ENCODE measurements around the gene POU6F2. TPM values are rescaled to one million over a fixed set of nuclear protein-coding genes. Genes with fewer than 3 reads are reported as not detected.

Gene POU6F2
- total RNA-seq, 1 experiment from 2014 or later = 0.90 TPM

GRCh38 chr7:39228946-39229345 lies 251.2 kb downstream of the POU6F2 start:
- no peaks in the 10 kb centered on the region for H3K36me3 ChIP-seq (replicated peaks; ENCODE audit: control insufficient read depth, insufficient read depth, low read length)
- H3K27me3 ChIP-seq (ENCODE audit: control insufficient read depth, insufficient read depth, low read length) = no peaks in the 10 kb centered on the region
- peak; percentile 13 for DNase-seq
- H3K4me3 ChIP-seq (ENCODE audit: insufficient read depth, low read depth, low read length) = no peak overlapping the region

GRCh38 chr7:39233851-39234529 lies 256.3 kb downstream of the POU6F2 start:
- Histone ChIP-seq H3K27me3 (ENCODE audit: control insufficient read depth, insufficient read depth, low read length) (no peaks in the 10 kb centered on the region), H3K4me3 (ENCODE audit: insufficient read depth, low read depth, low read length) (no peak overlapping the region), H3K36me3 (replicated peaks; ENCODE audit: control insufficient read depth, insufficient read depth, low read length) (no peaks in the 10 kb centered on the region)
- DNase-seq = no peak

GRCh38 chr7:39238234-39238869 lies 260.6 kb downstream of the POU6F2 start:
- no peaks in the 10 kb centered on the region for H3K36me3 ChIP-seq (replicated peaks; ENCODE audit: control insufficient read depth, insufficient read depth, low read length)
- DNase-seq = no peak
- H3K27me3 ChIP-seq (ENCODE audit: control insufficient read depth, insufficient read depth, low read length) = no peaks in the 10 kb centered on the region
- H3K4me3 ChIP-seq (ENCODE audit: insufficient read depth, low read depth, low read length) = no peak overlapping the region

GRCh38 chr7:39240864-39241263 lies 263.2 kb downstream of the POU6F2 start:
- Histone ChIP-seq H3K4me3 (ENCODE audit: insufficient read depth, low read depth, low read length) (no peak overlapping the region), H3K27me3 (ENCODE audit: control insufficient read depth, insufficient read depth, low read length) (no peaks in the 10 kb centered on the region), H3K36me3 (replicated peaks; ENCODE audit: control insufficient read depth, insufficient read depth, low read length) (no peaks in the 10 kb centered on the region)
- no peak for DNase-seq

- H3K4me3 ChIP-seq (ENCODE audit: insufficient read depth, low read depth, low read length) = no peak overlapping the region
- H3K27me3 ChIP-seq (ENCODE audit: control insufficient read depth, insufficient read depth, low read length) = no peaks in the 10 kb centered on the region
- no peaks in the 10 kb centered on the region for H3K36me3 ChIP-seq (replicated peaks; ENCODE audit: control insufficient read depth, insufficient read depth, low read length)
- no peak for DNase-seq
Measured at GRCh38 chr7:39247576-39247975, 269.9 kb downstream of the POU6F2 start.

- no peaks in the 10 kb centered on the region for H3K36me3 ChIP-seq (replicated peaks; ENCODE audit: control insufficient read depth, insufficient read depth, low read length)
- no peaks in the 10 kb centered on the region for H3K27me3 ChIP-seq (ENCODE audit: control insufficient read depth, insufficient read depth, low read length)
- no peak overlapping the region for H3K4me3 ChIP-seq (ENCODE audit: insufficient read depth, low read depth, low read length)
- no peak for DNase-seq
Measured at GRCh38 chr7:39248041-39248691, 270.5 kb downstream of the POU6F2 start.

GRCh38 chr7:39248692-39249090 lies 271.0 kb downstream of the POU6F2 start:
- Histone ChIP-seq H3K36me3 (replicated peaks; ENCODE audit: control insufficient read depth, insufficient read depth, low read length) (no peaks in the 10 kb centered on the region), H3K27me3 (ENCODE audit: control insufficient read depth, insufficient read depth, low read length) (no peaks in the 10 kb centered on the region), H3K4me3 (ENCODE audit: insufficient read depth, low read depth, low read length) (no peak overlapping the region)
- no peak for DNase-seq

GRCh38 chr7:39249635-39250152 lies 272.0 kb downstream of the POU6F2 start:
- Histone ChIP-seq H3K36me3 (replicated peaks; ENCODE audit: control insufficient read depth, insufficient read depth, low read length) (no peaks in the 10 kb centered on the region), H3K27me3 (ENCODE audit: control insufficient read depth, insufficient read depth, low read length) (no peaks in the 10 kb centered on the region), H3K4me3 (ENCODE audit: insufficient read depth, low read depth, low read length) (no peak overlapping the region)
- no peak for DNase-seq

GRCh38 chr7:39252916-39253315 lies 275.2 kb downstream of the POU6F2 start:
- Histone ChIP-seq H3K4me3 (ENCODE audit: insufficient read depth, low read depth, low read length) (no peak overlapping the region), H3K36me3 (replicated peaks; ENCODE audit: control insufficient read depth, insufficient read depth, low read length) (no peaks in the 10 kb centered on the region), H3K27me3 (ENCODE audit: control insufficient read depth, insufficient read depth, low read length) (no peaks in the 10 kb centered on the region)
- DNase-seq = no peak

GRCh38 chr7:39259391-39260003 lies 281.8 kb downstream of the POU6F2 start:
- no peak for DNase-seq
- no peaks in the 10 kb centered on the region for H3K27me3 ChIP-seq (ENCODE audit: control insufficient read depth, insufficient read depth, low read length)

GRCh38 chr7:39260279-39260844 lies 282.7 kb downstream of the POU6F2 start:
- no peaks in the 10 kb centered on the region for H3K27me3 ChIP-seq (ENCODE audit: control insufficient read depth, insufficient read depth, low read length)
- no peak for DNase-seq
- no peaks in the 10 kb centered on the region for H3K36me3 ChIP-seq (replicated peaks; ENCODE audit: control insufficient read depth, insufficient read depth, low read length)
- no peak overlapping the region for H3K4me3 ChIP-seq (ENCODE audit: insufficient read depth, low read depth, low read length)

More at GRCh38 chr7:39259391-39260003, 281.8 kb downstream of the POU6F2 start:
- H3K36me3 ChIP-seq (replicated peaks; ENCODE audit: control insufficient read depth, insufficient read depth, low read length) = no peaks in the 10 kb centered on the region
- H3K4me3 ChIP-seq (ENCODE audit: insufficient read depth, low read depth, low read length) = no peak overlapping the region

GRCh38 chr7:39261771-39262170 lies 284.1 kb downstream of the POU6F2 start:
- Histone ChIP-seq H3K4me3 (ENCODE audit: insufficient read depth, low read depth, low read length) (no peak overlapping the region), H3K27me3 (ENCODE audit: control insufficient read depth, insufficient read depth, low read length) (no peaks in the 10 kb centered on the region), H3K36me3 (replicated peaks; ENCODE audit: control insufficient read depth, insufficient read depth, low read length) (no peaks in the 10 kb centered on the region)
- DNase-seq = no peak

GRCh38 chr7:39265641-39266591 lies 288.2 kb downstream of the POU6F2 start:
- Histone ChIP-seq H3K4me3 (ENCODE audit: insufficient read depth, low read depth, low read length) (no peak overlapping the region), H3K36me3 (replicated peaks; ENCODE audit: control insufficient read depth, insufficient read depth, low read length) (no peaks in the 10 kb centered on the region), H3K27me3 (ENCODE audit: control insufficient read depth, insufficient read depth, low read length) (no peaks in the 10 kb centered on the region)
- peak; percentile 37 for DNase-seq

Data from H7 (cell line).